Measurements from ENCODE around the gene RIPPLY3.
"Not testable (repeated sequence)": the region's sequence is repeated elsewhere in the genome, so short reads cannot be mapped to it uniquely, and the experiment has no call there.

The RIPPLY3 gene

DNA sequence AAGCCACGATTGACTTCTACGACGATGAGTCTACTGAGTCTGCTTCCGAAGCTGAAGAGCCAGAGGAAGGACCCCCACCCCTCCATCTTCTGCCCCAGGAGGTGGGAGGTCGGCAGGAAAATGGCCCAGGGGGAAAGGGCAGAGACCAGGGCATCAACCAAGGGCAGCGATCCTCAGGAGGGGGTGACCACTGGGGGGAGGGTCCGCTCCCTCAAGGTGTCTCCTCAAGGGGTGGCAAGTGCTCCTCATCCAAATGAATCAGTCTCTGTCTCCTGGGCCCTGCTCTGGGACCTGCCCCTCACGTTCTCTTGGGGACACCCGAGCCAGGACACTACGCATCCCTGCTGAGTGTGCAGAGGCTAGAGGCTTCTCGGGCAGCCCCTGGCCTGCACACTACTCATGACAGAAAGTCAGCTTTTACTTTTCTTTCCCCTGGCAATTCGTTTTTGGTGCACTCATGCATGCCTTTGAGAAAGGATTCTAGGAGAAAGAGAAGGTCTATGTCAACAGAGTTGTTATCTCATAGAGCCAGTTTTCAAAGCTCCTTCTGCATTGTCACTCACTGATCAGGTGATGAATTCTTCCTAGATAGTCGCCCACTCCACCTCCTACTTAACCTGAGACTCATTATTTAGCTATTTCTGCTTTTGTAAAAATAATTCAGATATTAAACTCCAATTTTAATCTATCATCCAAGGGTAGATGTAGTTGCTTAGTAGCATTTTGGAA, 11.6 kb downstream of the RIPPLY3 start:
- DNase-seq (ENCODE audit: low read depth) = no peak

DNA sequence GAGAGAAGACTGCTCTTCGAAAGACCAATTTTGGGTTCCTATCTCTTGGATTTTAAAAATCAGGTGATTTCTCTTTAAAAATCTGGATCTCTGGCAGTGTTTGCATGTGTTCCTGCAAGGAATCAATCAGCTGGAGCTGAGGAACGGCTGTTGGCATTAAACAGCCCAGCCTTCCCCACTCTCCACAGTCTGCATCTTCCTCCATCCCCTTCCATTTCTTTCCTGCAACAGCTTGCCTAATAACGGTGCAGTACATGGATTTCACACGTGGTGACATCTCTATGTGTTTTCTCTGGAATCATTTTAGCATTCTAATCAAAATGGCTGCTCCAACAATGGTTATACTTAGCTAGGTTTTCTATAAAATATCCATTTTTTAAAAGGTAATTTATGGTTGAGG, 20.0 kb downstream of the RIPPLY3 start:
- no peak for DNase-seq (ENCODE audit: low read depth)

DNA sequence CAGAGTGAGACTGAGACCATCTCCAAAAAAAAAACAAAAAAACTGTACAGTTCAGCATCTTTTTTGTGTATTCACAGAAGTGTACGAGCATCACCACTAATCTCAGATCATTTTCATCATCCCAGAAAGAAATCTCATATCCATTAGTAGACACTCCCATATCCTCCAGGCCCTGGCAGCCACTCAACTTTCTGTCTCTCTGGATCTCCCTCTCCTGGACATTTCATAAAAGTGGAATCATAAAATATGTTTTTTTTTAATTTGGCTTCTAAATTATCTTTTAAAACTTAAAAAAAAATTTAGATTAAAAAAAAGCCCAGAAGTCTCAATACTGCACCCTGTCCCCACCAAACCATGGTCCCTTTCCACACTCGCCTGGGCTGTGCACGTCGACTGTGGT, 22.1 kb downstream of the RIPPLY3 start:
- DNase-seq (ENCODE audit: low read depth) = no peak

DNA sequence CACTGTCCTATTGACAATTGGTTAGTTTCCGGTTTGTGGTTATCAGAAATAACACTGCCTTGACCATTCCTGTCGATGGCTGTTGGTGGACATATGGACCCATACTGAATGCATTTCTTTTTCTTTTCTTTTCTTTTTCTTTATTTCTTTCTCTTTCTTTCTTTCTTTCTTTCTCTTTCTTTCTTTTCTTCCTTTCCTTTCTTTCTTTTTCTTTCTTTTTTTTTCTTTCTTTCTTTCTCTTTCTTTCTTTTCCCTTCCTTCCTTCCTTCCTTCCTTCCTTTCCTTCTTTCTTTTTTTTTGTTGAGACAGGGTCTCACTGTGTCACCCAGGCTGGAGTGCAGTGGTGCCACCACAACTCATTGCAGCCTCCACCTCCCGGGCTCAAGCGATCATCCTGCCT, 24.4 kb downstream of the RIPPLY3 start:
- no peak for DNase-seq (ENCODE audit: low read depth)

DNA sequence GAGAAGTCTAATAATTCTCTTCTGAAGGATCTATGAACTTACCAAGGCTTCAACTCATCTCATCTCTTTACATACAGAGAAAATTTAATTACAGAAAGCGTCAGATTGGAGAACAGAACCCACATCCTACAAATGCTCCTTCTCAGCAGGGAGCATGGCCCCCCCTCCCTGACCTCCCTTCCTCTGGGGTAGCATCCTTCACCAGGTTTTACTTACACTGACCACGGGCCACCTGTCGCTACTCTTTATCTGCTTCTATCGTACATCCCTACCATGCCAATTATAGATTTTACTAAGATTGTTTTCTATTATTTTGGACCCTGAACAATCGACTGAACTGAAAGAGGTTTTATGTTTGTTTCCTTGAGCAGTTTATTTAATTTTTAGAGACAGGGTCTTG, 25.8 kb downstream of the RIPPLY3 start:
- DNase-seq (ENCODE audit: low read depth) = no peak

DNA sequence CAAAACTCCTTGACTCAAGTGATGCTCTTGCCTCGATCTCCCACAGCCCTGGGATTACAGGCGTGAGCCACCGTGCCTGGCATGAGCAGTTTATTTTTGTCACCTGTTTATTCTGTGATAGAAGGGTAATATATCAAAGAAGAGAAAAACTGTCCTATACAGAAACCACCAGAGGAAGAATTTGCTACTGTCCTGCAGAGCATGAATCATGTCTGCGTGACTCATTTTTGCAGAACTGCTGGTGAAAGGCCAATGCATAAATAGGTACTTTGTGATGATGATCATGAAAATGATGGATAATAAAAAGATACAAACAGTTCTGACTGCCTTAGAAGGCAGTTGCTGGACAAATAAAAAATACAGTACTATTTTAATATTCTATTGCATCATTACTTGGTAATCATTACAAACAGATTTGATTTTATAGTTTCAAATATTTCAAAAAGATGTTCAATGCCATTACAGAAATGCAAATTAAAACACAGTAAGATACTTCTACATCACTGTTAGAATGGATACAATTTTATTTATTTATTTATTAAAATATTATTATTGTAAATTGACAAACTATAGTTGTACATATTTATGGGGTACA, 26.5 kb downstream of the RIPPLY3 start:
- no peak for DNase-seq (ENCODE audit: low read depth)

DNA sequence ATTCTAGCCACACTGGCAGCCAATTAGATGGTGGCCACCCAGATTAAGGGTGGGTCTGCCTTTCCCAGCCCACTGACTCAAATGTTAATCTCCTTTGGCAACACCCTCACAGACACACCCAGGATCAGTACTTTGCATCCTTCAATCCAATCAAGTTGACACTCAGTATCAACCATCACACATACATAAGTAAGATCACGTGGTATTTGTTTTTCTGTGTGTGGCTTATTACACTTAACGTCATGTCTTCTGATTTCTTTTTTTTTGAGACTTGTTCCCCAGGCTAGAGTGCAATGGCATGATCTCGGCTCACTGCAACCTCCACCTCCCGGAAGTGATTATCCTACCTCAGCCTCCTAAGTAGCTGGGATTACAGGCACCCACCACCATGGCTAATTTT, 27.9 kb downstream of the RIPPLY3 start:
- DNase-seq (ENCODE audit: low read depth) = not testable (repeated sequence)

DNA sequence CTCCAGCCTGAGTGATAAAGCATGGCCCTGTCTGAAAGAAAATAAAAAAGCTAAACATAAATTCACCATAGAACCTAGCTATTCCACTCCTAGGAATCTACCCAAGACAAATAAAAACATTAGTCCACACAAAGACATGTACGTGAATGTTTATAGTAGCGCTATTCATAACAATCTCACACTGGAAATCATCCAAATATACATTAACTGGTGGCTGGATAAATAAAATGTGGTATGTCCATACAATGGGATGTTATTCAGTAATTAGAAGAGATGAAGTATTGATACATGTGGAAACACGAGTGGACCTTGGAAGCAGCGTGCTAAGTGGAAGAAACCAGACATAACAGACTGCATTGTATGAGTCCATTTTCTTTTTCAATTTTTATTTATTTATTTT, 29.7 kb downstream of the RIPPLY3 start:
- DNase-seq (ENCODE audit: low read depth) = no peak

DNA sequence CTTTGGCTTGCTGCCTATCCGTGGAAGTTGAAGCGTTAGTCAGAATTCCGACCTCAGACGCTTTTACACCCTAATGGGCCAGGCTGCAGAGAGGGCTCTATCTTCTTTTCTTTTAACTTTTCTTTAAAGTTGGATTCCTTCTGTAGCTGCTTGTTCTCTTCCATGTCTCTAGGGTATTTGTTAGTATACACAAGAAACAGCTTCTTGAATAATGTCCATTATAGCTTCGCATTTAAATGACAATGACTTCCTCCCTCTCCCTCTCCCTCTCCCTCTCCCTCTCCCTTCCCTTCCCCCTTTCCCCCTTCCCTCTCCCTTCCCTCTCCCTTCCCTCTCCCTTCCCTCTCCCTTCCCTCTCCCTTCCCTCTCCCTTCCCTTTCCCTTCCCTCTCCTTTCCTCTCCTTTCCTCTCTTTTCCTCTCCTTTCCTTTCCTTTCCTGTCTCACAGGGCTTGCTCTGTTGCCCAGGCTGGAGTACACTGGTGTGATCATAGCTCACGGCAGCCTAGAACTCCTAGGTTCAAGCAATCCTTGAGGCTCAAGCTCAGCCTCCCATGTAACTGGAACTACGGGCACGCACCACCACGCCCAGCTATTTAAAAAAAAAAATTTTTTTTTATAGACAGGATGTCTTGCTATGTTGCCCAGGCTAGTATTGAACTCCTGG, 33.0 kb downstream of the RIPPLY3 start:
- DNase-seq (ENCODE audit: low read depth) = no peak

DNA sequence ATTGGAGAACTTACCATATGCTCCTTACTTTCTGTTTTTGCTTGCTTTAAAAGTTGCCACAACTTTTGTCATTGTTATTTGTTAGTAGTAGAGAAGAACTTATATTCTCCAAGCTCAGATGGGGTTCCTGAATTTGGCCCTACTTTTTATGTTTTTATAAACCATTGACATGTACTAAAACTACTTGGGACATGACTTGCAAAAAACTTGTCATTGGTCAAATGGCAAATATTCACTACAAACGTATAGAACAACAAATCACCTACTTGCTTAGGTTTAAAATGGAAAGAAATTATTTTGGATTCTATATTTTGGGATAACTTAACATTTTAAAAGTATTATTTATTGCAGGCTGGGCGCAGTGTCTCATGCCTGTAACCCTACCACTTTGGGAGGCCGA, 33.7 kb downstream of the RIPPLY3 start:
- DNase-seq (ENCODE audit: low read depth) = no peak

DNA sequence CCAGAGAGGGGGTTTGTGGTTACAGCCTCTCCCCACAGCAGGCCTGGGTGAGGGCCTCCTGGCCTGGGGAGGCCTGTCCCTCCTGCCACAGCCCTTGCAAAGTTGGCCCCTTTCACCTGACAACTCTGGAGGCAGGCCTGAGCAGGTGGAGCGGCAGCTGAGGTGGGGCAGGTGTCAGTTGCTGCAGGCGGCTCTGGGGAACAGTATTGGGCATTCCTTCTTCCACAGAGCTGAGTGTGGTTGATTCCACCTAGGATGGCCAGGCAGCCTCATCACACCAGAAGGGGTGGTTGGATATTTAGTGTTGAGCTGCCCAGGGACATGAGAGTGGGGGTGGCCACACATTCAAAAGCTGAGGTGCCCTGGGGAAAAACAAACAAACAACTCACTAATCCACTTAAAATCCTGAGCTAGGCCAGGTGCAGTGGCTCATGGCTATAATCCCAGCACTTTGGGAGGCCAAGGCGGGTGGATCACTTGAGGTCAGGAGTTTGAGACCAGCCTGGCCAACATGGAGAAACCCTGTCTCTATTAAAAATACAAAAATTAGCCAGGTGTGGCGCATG, 35.3 kb downstream of the RIPPLY3 start:
- DNase-seq (ENCODE audit: low read depth) = no peak

DNA sequence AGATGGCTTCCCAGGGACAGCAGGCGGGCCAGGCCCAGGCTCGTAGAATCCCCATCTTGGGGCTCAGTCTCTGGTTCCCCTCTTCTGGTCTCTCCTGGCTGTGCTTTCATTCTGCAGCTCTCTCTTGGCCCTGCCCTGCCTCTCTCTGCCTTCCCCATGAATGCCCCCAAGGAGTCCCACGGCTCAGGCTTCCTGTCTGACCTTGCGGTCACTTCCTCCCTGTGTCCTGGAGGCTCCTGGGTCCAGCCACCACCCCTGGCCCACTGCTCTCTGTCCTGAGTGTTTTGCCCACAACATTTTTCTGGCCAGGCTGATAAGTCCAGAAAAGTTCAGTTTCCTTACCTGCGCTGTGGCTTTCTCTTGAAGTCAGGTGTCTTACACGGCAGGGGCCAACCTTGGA, 37.3 kb downstream of the RIPPLY3 start:
- no peak for DNase-seq (ENCODE audit: low read depth)

DNA sequence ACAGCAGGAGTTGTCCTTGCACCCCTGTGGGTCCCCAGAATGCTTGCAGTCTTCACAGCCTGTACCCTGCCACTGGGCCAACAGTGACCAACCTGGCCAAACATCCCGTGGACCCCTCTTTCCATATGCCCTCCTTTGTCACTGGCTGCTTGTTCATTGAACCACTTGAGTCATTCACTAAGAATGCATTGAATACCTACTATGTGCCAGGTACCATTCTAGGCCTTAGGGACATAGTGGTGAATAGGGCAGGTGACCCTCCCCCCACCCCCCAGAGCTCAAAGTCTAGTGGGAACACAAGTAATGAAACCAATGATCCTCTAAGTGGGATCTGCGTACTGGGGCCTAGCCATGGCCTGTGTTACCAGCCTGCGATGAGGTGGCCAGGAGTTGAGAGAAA, 38.1 kb downstream of the RIPPLY3 start:
- DNase-seq (ENCODE audit: low read depth) = no peak

DNA sequence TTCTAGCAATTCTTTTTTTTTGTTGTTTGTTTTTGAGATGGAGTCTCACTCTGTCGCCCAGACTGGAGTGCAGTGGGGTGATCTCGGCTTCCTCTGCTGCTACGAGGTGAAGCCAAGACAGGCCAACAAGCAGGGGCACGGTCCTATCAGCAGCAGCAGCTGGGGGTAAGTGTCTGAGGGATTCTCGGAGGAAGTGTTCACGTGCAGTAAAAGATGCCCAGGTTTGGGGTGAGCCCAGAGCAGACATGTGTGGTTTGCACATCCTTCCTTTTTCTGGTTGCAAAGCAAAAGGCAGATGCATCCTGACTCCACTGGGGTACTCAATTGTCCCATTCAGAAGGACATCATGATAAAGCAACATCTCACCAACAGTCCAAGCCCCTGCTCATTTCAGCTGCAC, 38.6 kb downstream of the RIPPLY3 start:
- DNase-seq (ENCODE audit: low read depth) = no peak

DNA sequence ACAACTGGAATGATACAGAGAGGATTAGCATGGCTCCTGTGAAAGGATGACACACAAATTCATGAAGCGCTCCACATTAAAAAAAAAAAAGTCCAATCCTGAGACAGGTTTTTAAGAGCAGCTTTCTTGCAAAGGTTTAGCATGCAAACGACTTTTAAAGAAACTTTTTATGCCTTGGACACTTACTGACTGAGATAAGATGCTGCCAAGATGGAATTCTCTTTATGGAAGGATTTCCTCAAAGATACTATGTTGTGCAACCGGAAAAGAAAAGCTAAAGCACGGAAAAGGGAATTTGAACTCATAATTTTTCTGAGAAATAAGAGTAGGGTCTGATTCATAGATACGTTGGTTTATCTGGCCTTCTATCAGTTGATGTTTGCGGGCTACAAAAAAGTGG, 39.1 kb downstream of the RIPPLY3 start:
- DNase-seq (ENCODE audit: low read depth) = no peak

DNA sequence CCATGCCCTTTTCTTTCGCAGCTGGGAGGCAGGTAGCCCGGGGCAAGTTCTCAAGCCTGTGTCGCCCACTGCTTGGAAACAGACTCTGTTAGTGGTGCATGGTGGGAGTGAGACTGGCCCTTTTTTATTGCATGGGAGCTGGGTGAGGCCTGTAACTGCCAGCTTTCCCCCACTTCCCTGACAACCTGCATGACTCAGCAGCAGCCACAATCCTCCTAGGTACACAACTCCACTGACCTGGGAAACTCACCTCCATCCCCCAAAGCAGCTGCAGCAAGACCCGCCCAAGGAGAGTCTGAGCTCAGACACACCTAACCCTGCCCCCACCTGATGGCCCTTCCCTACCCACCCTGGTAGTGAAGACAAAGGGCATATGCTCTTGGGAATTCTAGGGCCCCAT, 40.6 kb downstream of the RIPPLY3 start:
- no peak for DNase-seq (ENCODE audit: low read depth)

DNA sequence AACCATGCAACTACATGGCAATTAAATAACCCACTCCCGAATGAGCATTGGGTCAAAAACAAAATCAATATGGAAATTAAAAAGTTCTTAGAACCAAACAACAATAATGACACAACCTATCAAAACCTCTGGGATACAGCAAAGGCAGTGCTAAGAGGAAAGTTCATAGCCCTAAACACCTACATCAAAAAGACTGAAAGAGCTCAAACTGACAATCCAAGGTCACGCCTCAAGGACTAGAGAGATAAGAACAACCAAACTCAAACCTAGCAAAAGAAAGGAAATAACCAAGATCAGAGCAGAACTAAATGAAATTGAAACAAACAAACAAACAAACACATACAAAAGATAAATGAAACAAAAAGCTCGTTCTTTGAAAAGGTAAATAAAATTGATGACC, 43.2 kb downstream of the RIPPLY3 start:
- DNase-seq (ENCODE audit: low read depth) = not testable (repeated sequence)

DNA sequence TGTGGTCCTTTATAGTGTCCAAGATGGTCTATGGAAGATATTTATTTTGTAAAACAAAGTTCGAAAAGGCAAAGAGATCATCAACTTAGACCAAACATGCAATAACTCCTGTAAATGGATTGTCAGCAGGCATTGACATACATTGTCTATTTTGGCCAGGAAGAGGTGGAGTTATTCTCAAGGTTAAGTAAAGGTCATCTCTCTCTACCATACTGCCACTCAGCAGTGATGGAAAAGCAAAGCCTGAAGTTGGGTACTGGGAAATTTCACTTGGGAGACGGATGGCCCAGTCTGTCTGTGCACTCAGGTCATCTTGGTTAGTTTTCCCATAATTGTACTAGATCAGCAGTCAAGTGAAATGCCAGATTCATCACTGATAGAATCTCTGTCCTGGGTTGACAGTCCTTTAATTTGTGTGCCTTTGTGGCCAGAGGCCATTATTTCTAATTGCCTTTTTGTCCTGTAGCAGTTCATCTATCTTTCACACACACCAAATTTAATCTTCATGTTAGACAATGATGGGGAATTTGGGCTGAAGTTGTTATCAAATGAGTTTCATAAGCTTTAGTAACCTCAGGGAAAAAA, 48.9 kb downstream of the RIPPLY3 start:
- no peak for DNase-seq (ENCODE audit: low read depth)

DNA sequence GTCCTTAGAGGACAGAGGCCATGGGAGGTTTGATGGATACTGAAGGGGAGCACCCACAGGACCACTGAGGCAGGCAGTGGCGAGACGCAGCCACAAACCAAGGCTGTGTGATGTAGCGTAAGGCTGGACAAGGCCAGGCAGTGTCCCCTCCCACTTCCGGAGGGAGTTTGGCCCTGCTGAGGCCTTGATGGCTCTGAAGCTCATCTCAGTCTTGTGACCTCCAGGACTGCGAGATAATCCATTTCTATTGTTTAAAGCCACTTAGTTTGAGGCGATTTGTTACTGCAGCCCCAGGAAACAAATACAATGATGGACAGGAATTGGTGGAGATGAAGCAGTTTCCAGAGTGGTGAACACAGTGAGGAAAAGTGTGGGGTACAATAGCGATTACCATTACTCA, 51.1 kb downstream of the RIPPLY3 start:
- DNase-seq (ENCODE audit: low read depth) = no peak

DNA sequence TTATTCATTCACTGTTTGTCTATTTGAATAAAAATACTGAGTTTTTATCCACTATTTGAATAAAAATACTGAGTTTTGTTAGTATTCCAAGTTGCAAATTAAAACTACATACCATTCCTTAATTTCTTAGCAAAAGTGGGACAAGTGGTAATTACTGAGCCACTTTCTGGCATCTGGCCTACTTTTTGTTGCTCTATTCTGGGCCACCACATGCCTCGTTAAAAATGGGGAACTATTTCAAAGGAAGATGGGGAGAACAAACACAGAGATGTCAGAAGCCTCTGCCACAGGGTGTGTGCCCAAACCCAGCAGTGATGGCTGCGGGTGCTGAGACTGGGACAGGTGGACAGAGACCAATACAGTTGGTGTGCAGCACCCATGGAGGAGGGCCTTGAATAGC, 51.8 kb downstream of the RIPPLY3 start:
- no peak for DNase-seq (ENCODE audit: low read depth)

DNA sequence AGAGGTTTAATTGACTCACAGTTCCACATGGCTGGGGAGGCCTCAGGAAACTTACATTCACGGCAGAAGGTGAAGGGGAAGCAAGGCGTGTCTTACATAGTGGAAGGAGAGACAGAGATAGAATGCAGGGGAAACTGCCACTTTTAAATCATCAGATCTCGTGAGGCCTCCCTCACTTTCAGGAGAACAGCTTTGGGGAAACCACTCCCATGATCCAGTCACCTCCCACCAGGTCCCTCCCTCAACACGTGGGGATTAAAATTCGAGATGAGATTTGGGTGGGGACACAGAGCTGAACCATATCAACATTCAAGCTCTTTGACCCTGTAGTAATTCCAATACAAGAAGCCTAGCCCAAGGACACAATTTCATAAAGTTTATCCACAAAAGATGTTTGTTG, 52.7 kb downstream of the RIPPLY3 start:
- DNase-seq (ENCODE audit: low read depth) = no peak

DNA sequence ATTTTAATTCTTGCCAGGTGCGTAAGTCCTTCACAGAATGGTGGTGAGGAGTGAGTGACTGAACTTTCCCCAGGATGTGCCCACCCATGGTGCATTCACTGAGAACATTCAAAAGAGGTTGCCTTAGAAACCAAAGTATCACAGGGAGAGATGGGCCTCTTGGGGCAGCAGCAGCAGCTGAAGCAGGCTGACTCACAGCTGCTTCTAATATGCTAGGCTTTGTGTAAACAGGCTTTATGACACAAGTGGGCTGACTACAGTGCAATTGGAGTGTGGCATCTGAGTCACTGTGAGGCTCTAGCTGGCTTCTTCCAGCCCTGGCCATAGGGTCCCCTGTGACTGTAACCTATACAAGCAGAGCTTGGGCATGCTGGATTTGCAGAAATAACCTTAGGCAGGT, 53.8 kb downstream of the RIPPLY3 start:
- DNase-seq (ENCODE audit: low read depth) = no peak
